Measurements from ENCODE around the gene SPEM1. TPM values are rescaled to one million over a fixed set of nuclear protein-coding genes. Genes with fewer than 3 reads are reported as not detected.

The SPEM1 gene
- total RNA-seq, 3 donors from 2014 or later, result not detected

DNA sequence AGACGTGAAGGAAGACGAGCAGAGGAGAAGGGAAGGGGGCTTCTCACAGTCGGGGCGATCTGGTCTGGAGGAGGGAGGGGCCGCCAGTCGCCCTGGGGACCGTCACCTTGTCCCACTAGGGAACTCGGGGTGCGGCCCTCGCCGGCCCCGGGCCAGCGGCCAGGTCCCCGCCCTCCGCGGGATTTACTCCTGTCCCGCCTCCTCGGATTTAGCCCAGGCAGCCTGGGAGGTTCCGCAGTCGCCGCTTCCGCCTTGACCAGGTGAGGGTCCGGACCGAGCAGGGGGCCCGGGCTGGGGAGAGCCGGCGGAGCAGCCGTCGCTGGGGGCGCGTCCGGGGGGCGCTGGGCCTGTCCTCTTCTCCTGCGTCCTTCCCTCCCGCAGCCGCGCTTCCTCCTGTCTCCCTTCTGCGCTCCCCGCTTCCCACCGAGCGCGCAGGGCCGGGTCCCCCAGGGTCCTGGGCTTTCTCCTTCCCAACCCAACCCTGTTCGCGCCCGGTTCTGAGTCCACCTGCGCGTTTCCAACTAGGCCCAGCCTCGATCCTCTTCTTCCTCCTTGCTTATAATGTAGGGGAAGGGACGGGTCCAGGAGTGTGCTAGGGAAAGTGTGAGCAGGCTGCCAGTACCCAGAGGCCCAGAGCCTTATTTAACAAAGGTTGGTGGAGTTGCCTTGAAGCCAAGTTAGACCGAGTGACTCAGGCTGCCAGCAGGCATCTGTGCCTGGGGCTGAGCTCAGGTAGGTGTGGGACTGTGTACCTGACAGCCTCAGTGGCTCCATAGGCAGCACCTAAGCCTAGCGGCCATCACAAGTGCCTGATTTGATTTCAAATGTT, 39.1 kb upstream of the SPEM1 start, which contains the start of gene TNK1:
Gene TNK1, plus strand, starts transcription at position 235 of the 829 bp plus-strand sequence. CDS start 1,838 bp downstream, outside the sequence.
- intact Hi-C loops (cut with DNase I; ENCODE audit: low total_unique reads), result no loop called here
- Histone ChIP-seq H3K4me1 (peaks cover 0 to 4% of the 10 kb centered on the region in 2 donors), H3K36me3 (no peaks in the 10 kb centered on the region), H3K4me3 (peak within 1 kb of the TSS; percentile 50 to 82 (median 75)), H3K27me3 (no peaks in the 10 kb centered on the region), H3K9me3 (no peaks in the 10 kb centered on the region), H3K27ac (peak within 1 kb of the TSS; percentile 87 to 88)
- DNase-seq (ENCODE audit: low spot score in 2 of 2), result peak; percentile 69 to 84
- TF ChIP-seq CTCF (IDR thresholded peaks at IDR 0.05), result peak in 1 of 3 donors; percentile 11
- peak; percentile 71 for TF ChIP-seq POLR2A (IDR thresholded peaks at IDR 0.05)
- peak in 1 of 3 donors; percentile 59 for TF ChIP-seq POLR2AphosphoS5 (IDR thresholded peaks at IDR 0.05)

DNA sequence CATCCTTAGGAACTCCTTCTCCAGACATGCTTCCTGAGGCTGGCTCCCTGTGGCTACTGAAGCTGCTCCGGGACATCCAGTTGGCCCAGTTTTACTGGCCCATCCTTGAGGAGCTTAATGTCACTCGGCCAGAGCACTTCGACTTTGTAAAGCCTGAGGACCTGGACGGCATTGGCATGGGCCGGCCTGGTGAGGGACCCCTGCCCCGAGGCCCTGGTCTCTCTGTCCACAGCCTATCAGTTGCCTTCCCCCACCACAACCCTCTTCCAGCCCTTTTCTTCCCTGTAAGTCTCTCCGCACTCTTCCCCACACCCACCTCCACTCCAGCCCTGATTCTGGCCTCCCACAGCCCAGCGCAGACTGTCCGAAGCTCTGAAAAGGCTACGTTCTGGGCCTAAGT, 37.2 kb upstream of the SPEM1 start:
- intact Hi-C loops (cut with DNase I; ENCODE audit: low total_unique reads), result no loop called here
- no peaks in the 10 kb centered on the region for H3K27me3 ChIP-seq
- TF ChIP-seq POLR2AphosphoS5 (IDR thresholded peaks at IDR 0.05) (no peak), CTCF (IDR thresholded peaks at IDR 0.05) (no peak), POLR2A (IDR thresholded peaks at IDR 0.05) (no peak)

DNA sequence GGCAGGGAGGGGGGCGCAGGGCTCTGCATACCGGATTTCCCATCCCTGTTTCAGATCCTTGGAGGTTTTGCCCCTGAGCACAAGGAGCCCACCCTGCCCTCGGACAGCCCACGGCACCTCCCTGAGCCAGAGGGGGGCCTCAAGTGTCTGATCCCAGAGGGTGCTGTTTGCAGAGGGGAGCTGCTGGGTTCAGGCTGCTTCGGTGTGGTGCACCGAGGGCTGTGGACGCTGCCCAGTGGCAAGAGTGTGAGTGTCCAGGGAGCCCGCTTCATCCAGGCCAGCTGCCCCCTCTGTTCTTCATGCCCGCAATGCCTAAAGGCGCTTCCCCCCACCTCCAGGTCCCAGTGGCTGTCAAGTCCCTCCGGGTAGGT, 36.8 kb upstream of the SPEM1 start:
- no peaks in the 10 kb centered on the region for H3K36me3 ChIP-seq
- no peaks in the 10 kb centered on the region for H3K27me3 ChIP-seq
- H3K4me3 ChIP-seq, result peak overlapping the region in 2 of 3 donors; percentile 47 to 55
- no peaks in the 10 kb centered on the region for H3K9me3 ChIP-seq
- DNase-seq (ENCODE audit: low spot score in 2 of 2), result no peak
- peaks cover 0 to 4% of the 10 kb centered on the region in 2 donors for H3K4me1 ChIP-seq
- no peak for TF ChIP-seq POLR2AphosphoS5 (IDR thresholded peaks at IDR 0.05)
- no peak for TF ChIP-seq POLR2A (IDR thresholded peaks at IDR 0.05)
- no peak for TF ChIP-seq CTCF (IDR thresholded peaks at IDR 0.05)
- H3K27ac ChIP-seq, result peak overlapping the region in 1 of 2 donors; percentile 20
- intact Hi-C loops (cut with DNase I; ENCODE audit: low total_unique reads), result no loop called here

More for the DNA sequence above, 37.2 kb upstream of the SPEM1 start:
- Histone ChIP-seq H3K27ac (no peak overlapping the region), H3K36me3 (no peaks in the 10 kb centered on the region), H3K9me3 (no peaks in the 10 kb centered on the region), H3K4me1 (peaks cover 0 to 4% of the 10 kb centered on the region in 2 donors), H3K4me3 (no peak overlapping the region)
- no peak for DNase-seq (ENCODE audit: low spot score in 2 of 2)

DNA sequence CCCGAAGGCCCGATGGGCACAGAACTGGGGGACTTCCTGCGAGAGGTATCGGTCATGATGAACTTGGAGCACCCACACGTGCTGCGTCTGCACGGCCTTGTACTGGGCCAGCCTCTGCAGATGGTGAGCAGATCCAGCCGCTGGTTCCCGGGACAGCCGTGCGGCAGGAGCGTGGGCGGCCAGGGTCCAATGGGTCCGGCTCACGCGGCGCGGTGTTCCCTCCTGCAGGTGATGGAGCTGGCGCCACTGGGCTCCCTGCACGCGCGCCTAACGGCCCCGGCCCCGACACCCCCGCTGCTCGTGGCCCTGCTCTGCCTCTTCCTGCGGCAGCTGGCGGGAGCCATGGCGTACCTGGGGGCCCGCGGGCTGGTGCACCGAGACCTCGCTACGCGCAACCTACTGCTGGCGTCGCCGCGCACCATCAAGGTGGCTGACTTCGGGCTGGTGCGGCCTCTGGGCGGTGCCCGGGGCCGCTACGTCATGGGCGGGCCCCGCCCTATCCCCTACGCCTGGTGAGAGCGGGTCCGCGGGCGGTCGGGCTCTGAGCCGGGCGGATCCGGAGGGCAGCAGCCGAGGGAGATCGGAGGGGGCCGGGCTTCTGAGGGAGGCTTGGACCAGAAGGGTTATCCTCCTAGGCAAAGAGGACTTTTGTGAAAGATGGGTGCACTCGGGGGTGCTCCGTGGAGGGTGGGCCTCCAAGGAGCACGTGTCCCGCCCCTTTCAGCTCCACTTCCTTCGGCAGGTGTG, 36.2 kb upstream of the SPEM1 start:
- TF ChIP-seq CTCF (IDR thresholded peaks at IDR 0.05) (no peak), POLR2A (IDR thresholded peaks at IDR 0.05) (no peak), POLR2AphosphoS5 (IDR thresholded peaks at IDR 0.05) (no peak)
- intact Hi-C loops (cut with DNase I; ENCODE audit: low total_unique reads), result no loop called here
- Histone ChIP-seq H3K27me3 (no peaks in the 10 kb centered on the region), H3K4me3 (peak overlapping the region; percentile 26 to 55 (median 47)), H3K9me3 (no peaks in the 10 kb centered on the region), H3K36me3 (peaks cover 3% of the 10 kb centered on the region), H3K4me1 (peaks cover 0 to 4% of the 10 kb centered on the region in 2 donors), H3K27ac (peak overlapping the region; percentile 20)
- no peak for DNase-seq (ENCODE audit: low spot score in 2 of 2)
